ENCODE measurements around the gene SATB2. TPM values are rescaled to one million over a fixed set of nuclear protein-coding genes. Genes with fewer than 3 reads are reported as not detected.

SATB2 gene
- total RNA-seq, 4 donors from 2014 or later, result 2.6 to 3.7 (median 3.3) TPM

DNA sequence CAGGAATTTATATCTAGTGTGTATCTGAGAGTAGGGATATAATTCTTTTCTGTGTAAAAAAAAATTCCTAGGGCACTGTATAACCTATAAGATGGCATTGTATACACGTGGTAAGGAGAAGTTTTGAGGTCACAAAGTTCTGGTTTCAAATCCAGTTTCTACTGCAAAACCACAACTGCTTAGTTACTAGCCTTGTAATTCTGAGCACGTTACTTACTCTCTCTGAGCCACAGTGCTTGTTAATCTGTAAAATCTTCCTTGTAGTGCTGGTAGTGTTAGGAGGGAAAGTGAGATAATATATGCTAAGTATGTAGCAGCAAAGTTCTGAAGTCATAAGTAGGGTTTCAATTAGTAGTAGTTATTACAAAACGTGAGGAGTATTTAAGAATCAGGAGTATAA lies 175.4 kb downstream of the SATB2 start:
- intact Hi-C loops (cut with DNase I; ENCODE audit: low total_unique reads), result no loop called here
- no peak overlapping the region for H3K4me3 ChIP-seq (ENCODE audit: low read depth, poor library complexity, severe bottlenecking)
- no peak for TF ChIP-seq POLR2A (IDR thresholded peaks at IDR 0.05)
- 72 to 79% methylated on average over 3 of the region's 3 CpGs for WGBS, 2 donors
- no peak for DNase-seq (ENCODE audit: low spot score in 2 of 2)

- intact Hi-C loops (cut with DNase I; ENCODE audit: low total_unique reads), result no loop called here
- no peak overlapping the region for H3K4me3 ChIP-seq (ENCODE audit: low read depth, poor library complexity, severe bottlenecking)
- no peak for DNase-seq (ENCODE audit: low spot score in 2 of 2)
- TF ChIP-seq CTCF (IDR thresholded peaks at IDR 0.05), result no peak
- TF ChIP-seq POLR2A (IDR thresholded peaks at IDR 0.05), result no peak
These were observed 178.6 kb downstream of the SATB2 start for GRCh38 chr2:199279146-199279545.

DNA sequence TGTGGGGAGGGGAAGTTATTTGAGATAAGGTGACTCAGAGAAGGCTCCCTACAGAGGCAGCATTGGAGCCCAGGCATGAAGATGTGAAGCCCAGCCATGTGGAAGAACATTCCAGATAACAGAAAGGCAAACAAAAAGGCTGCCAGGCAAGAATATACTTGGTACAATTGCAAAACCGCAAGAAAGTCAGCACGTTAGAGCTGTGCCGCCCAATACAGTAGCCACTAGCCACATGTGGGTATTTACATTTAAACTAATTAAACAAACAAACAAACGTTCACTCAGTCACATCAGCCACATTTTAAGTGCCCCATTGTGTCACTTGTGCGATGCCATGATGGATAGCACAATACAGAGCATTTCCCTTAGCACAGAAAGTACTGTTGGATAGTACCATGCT lies 179.6 kb downstream of the SATB2 start:
- 79 to 87% methylated on average over 5 of the region's 5 CpGs for WGBS, 2 donors
- no peak for DNase-seq (ENCODE audit: low spot score in 2 of 2)
- H3K4me3 ChIP-seq (ENCODE audit: low read depth, poor library complexity, severe bottlenecking), result no peak overlapping the region
- intact Hi-C loops (cut with DNase I; ENCODE audit: low total_unique reads), result no loop called here
- no peak for TF ChIP-seq CTCF (IDR thresholded peaks at IDR 0.05)
- TF ChIP-seq POLR2A (IDR thresholded peaks at IDR 0.05), result no peak

DNA sequence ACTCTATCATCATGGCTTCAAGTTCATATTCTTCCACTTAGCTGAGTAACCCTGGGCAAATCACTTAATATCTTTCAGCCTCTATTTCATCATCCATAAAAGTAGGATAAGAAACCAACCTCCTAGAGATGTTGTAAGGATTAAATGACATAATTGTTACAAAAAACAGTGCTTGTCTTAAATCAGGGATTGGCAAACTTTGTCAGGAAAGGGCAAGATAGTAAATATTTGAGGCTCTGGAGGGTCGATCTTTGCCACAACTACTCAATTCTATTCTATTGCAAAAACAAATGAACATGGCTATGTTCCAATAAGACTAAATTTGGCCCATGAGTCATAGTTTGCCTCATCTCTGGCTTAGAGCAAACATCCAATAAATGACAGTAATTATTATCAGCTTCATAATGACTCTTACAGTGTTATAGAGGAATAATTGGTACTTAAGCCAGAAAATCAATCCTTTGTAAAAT lies 184.7 kb downstream of the SATB2 start:
- TF ChIP-seq CTCF (IDR thresholded peaks at IDR 0.05) (no peak), POLR2A (IDR thresholded peaks at IDR 0.05) (no peak)
- intact Hi-C loops (cut with DNase I; ENCODE audit: low total_unique reads), result no loop called here
- H3K4me3 ChIP-seq (ENCODE audit: low read depth, poor library complexity, severe bottlenecking), result no peak overlapping the region
- WGBS, 2 donors, result 25 to 41% methylated on average over 1 of the region's 1 CpG
- DNase-seq (ENCODE audit: low spot score in 2 of 2), result no peak

DNA sequence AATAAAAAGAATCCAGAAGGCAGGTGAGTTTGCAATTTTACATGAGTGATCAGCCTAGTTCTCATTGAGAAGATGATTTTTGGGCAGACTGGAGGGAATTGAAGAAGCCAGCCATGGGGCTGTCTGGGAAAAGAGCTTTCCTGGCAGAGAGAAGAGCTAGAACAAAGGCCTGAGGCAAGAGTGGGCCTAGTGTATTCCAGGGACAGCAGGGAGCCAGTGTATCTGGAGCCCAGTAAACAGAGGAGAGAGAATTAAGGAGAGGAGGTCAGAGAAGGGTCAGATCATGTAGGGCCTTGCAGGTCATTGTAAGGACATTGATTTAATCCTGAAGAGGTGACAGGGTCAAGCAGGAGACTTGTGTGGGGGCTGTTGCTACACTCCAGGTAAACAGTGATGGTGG lies 195.8 kb downstream of the SATB2 start:
- intact Hi-C loops (cut with DNase I; ENCODE audit: low total_unique reads), result no loop called here
- DNase-seq (ENCODE audit: low spot score in 2 of 2), result no peak

DNA sequence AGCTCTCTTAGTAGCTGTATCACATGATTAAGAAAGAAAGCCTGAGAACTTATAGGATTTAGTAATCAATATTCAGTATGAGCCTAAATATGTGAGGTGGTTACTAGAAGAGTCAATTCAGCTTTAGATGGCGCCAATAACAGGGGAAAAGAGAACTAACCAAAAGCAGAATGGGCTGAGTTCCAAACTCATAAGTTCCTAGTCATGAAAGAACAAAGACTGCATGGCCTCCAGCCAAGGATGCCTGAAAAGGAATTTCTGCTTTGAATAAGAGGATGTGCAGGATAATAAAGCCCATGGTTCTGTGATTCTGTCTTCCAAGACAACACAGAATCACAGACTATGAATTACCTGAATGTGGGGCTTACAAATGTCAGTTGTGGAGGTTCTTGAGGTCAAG lies 196.5 kb downstream of the SATB2 start:
- TF ChIP-seq CTCF (IDR thresholded peaks at IDR 0.05) (no peak), POLR2A (IDR thresholded peaks at IDR 0.05) (no peak)
- intact Hi-C loops (cut with DNase I; ENCODE audit: low total_unique reads), result no loop called here
- WGBS, 2 donors, result 40 to 47% methylated on average over 1 of the region's 1 CpG
- no peak for DNase-seq (ENCODE audit: low spot score in 2 of 2)
- no peak overlapping the region for H3K4me3 ChIP-seq (ENCODE audit: low read depth, poor library complexity, severe bottlenecking)

More for the DNA sequence above, 195.8 kb downstream of the SATB2 start:
- TF ChIP-seq POLR2A (IDR thresholded peaks at IDR 0.05), result no peak
- TF ChIP-seq CTCF (IDR thresholded peaks at IDR 0.05), result no peak
- no peak overlapping the region for H3K4me3 ChIP-seq (ENCODE audit: low read depth, poor library complexity, severe bottlenecking)

Data from lower leg skin (tissue), 4 donors.